ENCODE data around the gene STAG1. TPM values are rescaled to one million over a fixed set of nuclear protein-coding genes. Genes with fewer than 3 reads are reported as not detected.
"Not testable (repeated sequence)": the region's sequence is repeated elsewhere in the genome, so short reads cannot be mapped to it uniquely, and the experiment has no call there.

Gene STAG1
- total and polyA plus RNA-seq, 2 experiments from 2014 or later, result 9.0 to 21.9 TPM

GRCh38 chr3:136750209-136750896 lies 1.8 kb downstream of the STAG1 start:
- Histone ChIP-seq H3K79me2 (replicated peaks; ENCODE audit: insufficient read depth) (peaks cover 59% of the 10 kb centered on the region), H3K27me3 (ENCODE audit: insufficient read depth) (no peaks in the 10 kb centered on the region), H3F3A (replicated peaks; ENCODE audit: low read depth) (peaks cover 7% of the 10 kb centered on the region; the same call in 1 of the 2 replicates), H3K27ac (ENCODE audit: low read depth) (peak overlapping the region; percentile 83), H3K9me2 (ENCODE audit: insufficient read depth) (no peaks in the 10 kb centered on the region), H3K4me3 (peak overlapping the region; percentile 75), H3K4me1 (ENCODE audit: insufficient read depth) (peaks cover 27% of the 10 kb centered on the region), H3K4me2 (peak overlapping the region; percentile 80), H3K36me3 (ENCODE audit: insufficient read depth) (no peaks in the 10 kb centered on the region), H4K20me1 (replicated peaks; ENCODE audit: insufficient read depth) (no peaks in the 10 kb centered on the region), H2AFZ (no peak overlapping the region)
- Mint-ChIP-seq H3K27ac (peak overlapping the region; percentile 98), H3K9me3 (no peaks in the 10 kb centered on the region), H3K4me1 (peaks cover 50% of the 10 kb centered on the region), H3K4me3 (peak overlapping the region; percentile 88), H3K36me3 (ENCODE audit: low read depth) (no peaks in the 10 kb centered on the region), H3K27me3 (ENCODE audit: insufficient read depth, low read depth, poor library complexity) (no peaks in the 10 kb centered on the region)
- DNase-seq (ENCODE audit: low spot score) (no peak), ATAC-seq (no peak)
- TF ChIP-seq CREB1 (CRISPR knock-in tag; IDR thresholded peaks at IDR 0.05; ENCODE audit: low read depth) (no peak), EZH2phosphoT487 (IDR thresholded peaks at IDR 0.05; ENCODE audit: unreplicated experiment) (no peak), ZNF114 (CRISPR knock-in tag; IDR thresholded peaks at IDR 0.05) (no peak), STAT1 (IDR thresholded peaks at IDR 0.05; ENCODE audit: unreplicated experiment) (no peak), EZH2 (IDR thresholded peaks at IDR 0.05; ENCODE audit: low read depth, unreplicated experiment) (no peak), POLR2AphosphoS5 (IDR thresholded peaks at IDR 0.05; ENCODE audit: low read depth) (no peak), NANOG (IDR thresholded peaks at IDR 0.05; ENCODE audit: borderline replicate concordance) (no peak), ZNF331 (CRISPR knock-in tag; IDR thresholded peaks at IDR 0.05; ENCODE audit: low read depth) (no peak), JUNB (IDR thresholded peaks at IDR 0.05; ENCODE audit: unreplicated experiment) (no peak)
- TF ChIP-seq, protein P1, sequence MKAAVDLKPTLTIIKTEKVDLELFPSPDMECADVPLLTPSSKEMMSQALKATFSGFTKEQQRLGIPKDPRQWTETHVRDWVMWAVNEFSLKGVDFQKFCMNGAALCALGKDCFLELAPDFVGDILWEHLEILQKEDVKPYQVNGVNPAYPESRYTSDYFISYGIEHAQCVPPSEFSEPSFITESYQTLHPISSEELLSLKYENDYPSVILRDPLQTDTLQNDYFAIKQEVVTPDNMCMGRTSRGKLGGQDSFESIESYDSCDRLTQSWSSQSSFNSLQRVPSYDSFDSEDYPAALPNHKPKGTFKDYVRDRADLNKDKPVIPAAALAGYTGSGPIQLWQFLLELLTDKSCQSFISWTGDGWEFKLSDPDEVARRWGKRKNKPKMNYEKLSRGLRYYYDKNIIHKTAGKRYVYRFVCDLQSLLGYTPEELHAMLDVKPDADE (IDR thresholded peaks at IDR 0.05), result no peak

GRCh38 chr3:136749602-136750001 lies 2.6 kb downstream of the STAG1 start:
- H3K27ac Mint-ChIP-seq; H3K27ac ChIP-seq (ENCODE audit: low read depth); H3K27me3 Mint-ChIP-seq (ENCODE audit: insufficient read depth, low read depth, poor library complexity); H3K36me3 ChIP-seq (ENCODE audit: insufficient read depth); DNase-seq (ENCODE audit: low spot score); H3K9me3 Mint-ChIP-seq; ATAC-seq; H3K36me3 Mint-ChIP-seq (ENCODE audit: low read depth); H4K20me1 ChIP-seq (replicated peaks; ENCODE audit: insufficient read depth); H3F3A ChIP-seq (replicated peaks; ENCODE audit: low read depth); H2AFZ ChIP-seq; H3K9me2 ChIP-seq (ENCODE audit: insufficient read depth); H3K27me3 ChIP-seq (ENCODE audit: insufficient read depth): not testable (repeated sequence)
- H3K4me3 Mint-ChIP-seq, result peak overlapping the region; percentile 40
- Histone ChIP-seq H3K4me1 (ENCODE audit: insufficient read depth) (peaks cover 27% of the 10 kb centered on the region), H3K79me2 (replicated peaks; ENCODE audit: insufficient read depth) (peaks cover 66% of the 10 kb centered on the region), H3K4me3 (0 out of 2 replicates have a peak overlapping the region, but pooled peaks have one; percentile 75), H3K4me2 (peak overlapping the region; percentile 9; the same call in 1 of the 2 replicates)
- peaks cover 47% of the 10 kb centered on the region for H3K4me1 Mint-ChIP-seq
